AG20443 (cell line): ENCODE measurements around the gene G2E3.
"Not testable (repeated sequence)": the region's sequence is repeated elsewhere in the genome, so short reads cannot be mapped to it uniquely, and the experiment has no call there.

Source experiments
- DNase-seq: peaks from one replicate; pipeline ENCODE4 v3.0.0; 2012; ENCODE audit warnings: low spot score, mixed read lengths

The G2E3 gene

GRCh38 chr14:30558675-30559555, at the start of gene G2E3:
Gene G2E3 (plus strand): TSS chr14:30559158. CDS start chr14:30581080, 21,922 bp downstream.
- peak; percentile 96 for DNase-seq

GRCh38 chr14:30517737-30518136, 41.2 kb upstream of the G2E3 start:
- DNase-seq: no peak

GRCh38 chr14:30518867-30519560, 39.9 kb upstream of the G2E3 start:
- no peak for DNase-seq

- DNase-seq: no peak
Measured at GRCh38 chr14:30519961-30520360, 39.0 kb upstream of the G2E3 start.

- DNase-seq: no peak
Measured at GRCh38 chr14:30520536-30520935, 38.4 kb upstream of the G2E3 start.

- peak; percentile 40 for DNase-seq
Measured at GRCh38 chr14:30521899-30522736, 36.8 kb upstream of the G2E3 start.

- DNase-seq: peak; percentile 25
Measured at GRCh38 chr14:30525833-30526232, 33.1 kb upstream of the G2E3 start.

- DNase-seq: no peak
Measured at GRCh38 chr14:30527196-30527595, 31.8 kb upstream of the G2E3 start.

GRCh38 chr14:30528119-30528518, 30.8 kb upstream of the G2E3 start:
- DNase-seq: no peak

GRCh38 chr14:30528778-30529642, 29.9 kb upstream of the G2E3 start:
- no peak for DNase-seq

GRCh38 chr14:30532264-30532663, 26.7 kb upstream of the G2E3 start:
- DNase-seq: no peak

- DNase-seq: no peak
Measured at GRCh38 chr14:30533126-30533525, 25.8 kb upstream of the G2E3 start.

GRCh38 chr14:30541318-30541717, 17.6 kb upstream of the G2E3 start:
- no peak for DNase-seq

- DNase-seq: not testable (repeated sequence)
Measured at GRCh38 chr14:30546735-30547134, 12.2 kb upstream of the G2E3 start.

- DNase-seq: no peak
Measured at GRCh38 chr14:30547388-30548048, 11.4 kb upstream of the G2E3 start.

GRCh38 chr14:30550335-30550734, 8.6 kb upstream of the G2E3 start:
- DNase-seq: no peak

GRCh38 chr14:30551460-30551859, 7.5 kb upstream of the G2E3 start:
- no peak for DNase-seq

- DNase-seq: peak; percentile 72
Measured at GRCh38 chr14:30553311-30553989, 5.5 kb upstream of the G2E3 start.

- DNase-seq: no peak
Measured at GRCh38 chr14:30558362-30558674, 640 bp upstream of the G2E3 start.

GRCh38 chr14:30559638-30560091, 707 bp downstream of the G2E3 start:
- DNase-seq: peak; percentile 34
